Fibroblast of skin of abdomen (primary cell): Measurements from ENCODE around the gene TPCN2.

ENCODE experiments used
- DNase-seq: peaks from one replicate; pipeline ENCODE4 v3.0.0-alpha.2; 2013

The TPCN2 gene

DNA sequence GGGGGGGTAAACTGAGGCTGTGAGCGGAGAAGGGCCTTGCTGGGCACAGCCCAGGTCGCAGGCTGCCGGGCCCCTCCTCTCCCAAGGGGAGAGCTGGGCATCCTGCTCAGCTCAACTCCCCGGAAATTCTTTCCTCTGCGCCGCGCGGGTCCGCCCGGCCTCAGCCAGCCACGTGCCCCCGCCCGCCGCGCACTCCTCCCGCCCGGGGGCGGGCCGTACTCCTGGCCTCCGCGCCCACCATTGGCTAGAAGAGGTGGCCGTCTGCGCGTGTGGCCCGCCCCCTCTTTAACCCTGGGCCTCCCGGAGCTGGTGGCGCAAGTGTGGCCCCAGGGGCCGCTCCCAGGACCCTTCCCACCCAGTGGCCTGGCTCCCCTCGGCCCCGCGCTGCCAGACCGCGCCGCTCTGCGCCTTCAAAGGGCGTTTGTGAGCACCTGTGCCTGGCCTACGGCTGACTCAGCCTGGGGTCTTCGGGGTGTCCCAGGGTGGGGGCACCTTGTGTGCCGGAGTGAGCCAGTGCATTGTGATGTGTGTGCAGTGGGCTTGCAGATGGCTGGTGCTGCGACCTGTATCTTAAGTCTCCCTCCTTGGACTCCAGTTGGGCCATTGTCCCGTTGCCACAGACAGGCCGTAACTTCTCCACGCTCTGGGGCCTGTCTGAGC is 37.6 kb upstream of the TPCN2 start:
- peak; percentile 86 for DNase-seq

DNA sequence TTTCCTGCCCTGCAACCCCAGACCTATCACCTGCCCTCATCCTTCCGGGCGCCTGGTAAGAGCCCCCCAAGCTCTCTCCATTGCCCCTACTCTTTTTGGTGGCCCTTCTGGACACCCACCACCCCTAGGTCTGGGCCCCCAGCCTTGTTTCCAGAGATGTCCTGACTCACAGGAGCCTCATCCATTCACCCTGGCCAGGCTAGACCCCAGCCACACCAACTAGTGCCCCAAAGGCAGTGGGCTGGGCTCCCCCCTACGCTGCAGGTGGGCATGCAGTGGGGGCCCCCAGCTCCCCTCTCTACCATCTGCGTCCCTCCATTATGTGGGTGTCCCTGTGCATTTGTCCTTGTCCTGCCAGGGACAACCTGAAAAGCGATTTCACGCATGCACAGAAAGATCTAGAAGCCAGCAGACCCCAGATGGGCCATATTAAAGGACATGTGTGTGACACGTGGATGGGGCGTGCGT is 37.1 kb upstream of the TPCN2 start:
- DNase-seq, result no peak

DNA sequence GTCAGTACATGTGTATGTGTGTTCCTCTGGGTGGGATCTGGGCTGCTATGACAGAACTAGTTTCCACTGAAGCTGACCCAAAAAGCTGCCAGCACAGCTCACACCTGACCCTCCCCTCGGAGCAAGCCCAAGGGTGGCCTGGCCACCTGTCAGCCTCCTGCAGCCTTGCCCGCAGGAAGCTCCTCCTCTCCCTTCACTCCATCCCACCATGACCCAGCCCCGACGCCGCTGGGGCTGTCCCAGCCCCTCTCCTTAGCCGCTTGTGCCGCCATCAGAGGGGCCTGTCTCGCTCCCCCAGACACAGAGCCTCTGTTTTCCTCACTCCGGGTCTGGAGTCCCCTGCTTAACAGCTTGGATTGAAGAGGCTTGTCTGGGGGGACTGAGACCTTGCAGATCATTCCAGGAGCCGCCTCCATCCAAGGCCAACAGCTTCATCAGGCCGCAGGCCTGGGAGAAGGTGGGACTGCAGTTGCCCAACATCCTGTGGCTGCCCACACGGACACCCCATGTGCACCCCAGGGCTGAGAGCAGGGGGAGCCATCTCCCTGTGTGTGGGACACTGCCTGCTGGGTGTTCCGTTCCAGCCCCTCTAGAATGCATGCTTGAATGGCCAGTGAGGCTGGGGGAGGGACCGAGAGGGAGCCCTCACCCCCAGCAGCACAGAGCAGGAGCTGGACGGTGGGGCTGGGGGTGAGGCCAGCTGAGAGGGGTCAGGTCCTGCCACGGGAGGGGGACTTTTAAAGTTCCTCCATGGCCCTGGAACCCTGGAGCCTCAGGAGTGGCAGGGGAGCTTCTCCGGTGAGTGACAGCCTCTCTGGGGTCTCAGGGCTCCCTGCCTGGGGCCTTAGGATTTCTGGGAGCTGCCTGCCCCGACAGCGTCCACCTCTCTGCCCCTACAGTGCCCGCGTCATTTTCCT is 36.4 kb upstream of the TPCN2 start:
- peak; percentile 39 for DNase-seq

DNA sequence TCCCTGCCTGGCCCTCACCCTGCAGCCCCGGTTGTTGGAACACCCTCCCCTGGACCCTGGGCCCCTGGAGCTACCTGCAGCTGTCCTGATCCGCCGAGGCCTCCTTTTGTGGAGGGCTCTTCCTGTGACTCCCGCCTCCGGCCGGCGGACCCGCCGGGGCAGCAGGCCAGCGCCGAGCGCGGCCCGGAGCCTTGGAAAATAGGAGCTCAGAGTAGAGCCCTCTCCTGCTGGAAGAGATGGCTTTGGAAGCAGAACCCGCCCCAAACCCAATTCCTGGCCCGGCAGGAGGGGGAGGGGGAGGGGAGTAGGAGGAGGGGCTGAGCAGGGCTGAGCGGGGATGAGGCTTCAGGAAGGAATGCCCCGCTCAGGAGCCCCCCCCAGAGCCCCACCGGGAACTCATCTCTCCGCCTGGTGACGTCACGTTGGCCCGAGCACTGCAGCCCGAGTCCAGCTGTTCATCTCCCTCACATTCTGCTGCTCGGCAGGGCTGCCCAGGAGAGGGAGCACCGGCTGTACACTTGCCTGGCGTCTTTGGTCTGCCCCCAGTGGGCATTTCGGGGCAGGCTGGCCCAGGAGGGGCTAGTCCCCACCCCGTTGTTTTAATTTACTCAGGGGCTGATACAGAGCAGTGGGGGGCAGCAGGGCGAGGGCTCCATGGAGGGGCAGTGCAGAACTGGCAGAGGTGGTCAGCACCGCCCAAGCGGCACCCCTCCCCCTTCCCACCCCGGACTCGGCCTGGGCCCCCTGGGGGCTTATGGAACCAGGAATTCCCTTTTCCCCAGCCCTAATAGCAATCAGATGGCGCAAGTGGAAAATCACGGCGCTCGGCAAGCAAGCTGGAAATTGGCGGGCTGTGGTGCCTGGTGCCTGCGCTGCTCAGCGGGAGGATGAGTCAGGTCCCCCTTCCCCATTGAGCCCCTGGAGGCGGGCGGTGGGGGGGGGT is 35.5 kb upstream of the TPCN2 start, which contains the start of gene MRGPRF:
Gene MRGPRF, minus strand, starts transcription at position 238 of the 943 bp plus-strand sequence. CDS start 3,345 bp downstream, outside the sequence.
- DNase-seq, result peak; percentile 92

DNA sequence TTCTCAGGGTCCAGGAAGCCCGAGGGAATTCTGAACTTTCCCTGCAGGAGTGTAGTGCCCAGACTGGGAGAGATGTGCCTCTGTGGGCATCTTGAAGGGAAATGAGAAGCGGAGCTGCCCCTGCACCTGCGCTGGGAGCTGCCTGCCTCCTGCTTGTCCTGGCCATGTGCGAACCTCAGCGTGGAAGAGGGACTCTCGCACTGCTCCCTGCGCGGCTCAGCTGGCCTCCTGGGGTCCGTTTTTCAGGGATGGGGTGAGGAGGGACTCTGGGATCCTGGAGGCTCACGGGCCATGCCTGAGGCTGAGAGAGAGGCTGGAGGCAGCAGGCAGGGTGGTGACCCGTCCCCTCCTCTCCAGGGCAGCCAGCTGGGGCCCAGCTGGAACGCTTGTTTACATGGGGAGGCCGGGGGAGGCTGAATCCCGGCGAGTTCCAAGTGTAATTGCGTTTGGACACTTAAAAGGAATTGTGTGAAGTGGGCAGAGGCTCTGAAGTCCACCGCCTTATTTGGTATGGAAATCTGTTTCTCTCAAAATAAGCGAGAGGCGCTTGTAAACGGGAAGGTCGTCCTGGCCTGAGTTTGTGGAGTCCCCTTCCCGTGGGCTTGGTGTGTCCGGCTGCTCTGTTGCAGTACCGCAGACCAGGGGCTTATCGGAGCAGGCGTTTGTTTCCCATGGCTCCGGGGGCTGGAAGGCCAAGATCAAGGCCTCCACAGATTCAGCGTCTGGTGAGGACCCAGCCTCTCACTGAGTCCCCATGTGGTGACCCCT is 34.5 kb upstream of the TPCN2 start:
- peak; percentile 38 for DNase-seq

GRCh38 chr11:69014898-69015549 is 33.7 kb upstream of the TPCN2 start:
- DNase-seq, result no peak

GRCh38 chr11:69017951-69018350 is 30.8 kb upstream of the TPCN2 start:
- no peak for DNase-seq

DNA sequence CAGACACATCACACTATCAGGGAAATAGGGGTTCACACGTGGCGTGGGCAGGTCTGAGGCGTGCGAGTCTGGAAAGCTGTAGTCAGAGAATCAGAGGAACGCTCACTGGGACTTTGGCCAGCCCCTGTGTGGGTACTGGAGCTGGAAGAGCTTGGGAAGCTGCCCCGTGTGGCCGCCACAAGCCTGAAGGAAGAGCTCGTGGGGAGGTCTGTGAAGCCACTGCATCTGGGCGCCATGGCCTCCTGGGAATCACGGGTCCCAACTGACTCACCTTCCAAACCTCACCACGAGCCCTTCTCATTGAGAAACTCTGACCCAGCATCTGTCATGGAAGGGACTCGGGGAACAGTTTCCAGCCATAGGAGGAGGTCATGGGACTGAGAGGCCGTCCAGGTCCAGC is 29.8 kb upstream of the TPCN2 start:
- peak; percentile 66 for DNase-seq

- no peak for DNase-seq
Measured at GRCh38 chr11:69022260-69022659, 26.5 kb upstream of the TPCN2 start.

- DNase-seq, result no peak
Measured at GRCh38 chr11:69024509-69024908, 24.2 kb upstream of the TPCN2 start.

- no peak for DNase-seq
Measured at GRCh38 chr11:69027704-69028372, 20.9 kb upstream of the TPCN2 start.

DNA sequence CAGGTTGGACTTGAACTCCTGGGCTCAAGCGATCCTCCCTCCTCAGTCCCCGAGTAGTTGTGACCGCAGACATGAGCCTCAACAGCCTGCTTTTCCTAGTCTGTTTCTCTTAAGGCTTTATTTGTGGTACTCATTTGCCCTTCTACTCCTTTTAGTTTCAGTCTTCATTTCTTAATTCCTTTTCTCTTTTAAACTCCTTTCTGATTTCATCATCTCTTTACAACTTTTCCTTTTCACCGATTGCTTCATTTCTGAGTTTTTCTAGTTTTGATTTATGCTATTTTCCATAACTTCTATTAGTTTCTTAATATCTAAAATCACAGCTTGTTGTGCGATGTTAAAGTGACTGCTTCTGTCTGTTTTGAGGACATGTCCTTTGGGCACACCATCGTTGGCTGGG is 18.4 kb upstream of the TPCN2 start:
- no peak for DNase-seq

DNA sequence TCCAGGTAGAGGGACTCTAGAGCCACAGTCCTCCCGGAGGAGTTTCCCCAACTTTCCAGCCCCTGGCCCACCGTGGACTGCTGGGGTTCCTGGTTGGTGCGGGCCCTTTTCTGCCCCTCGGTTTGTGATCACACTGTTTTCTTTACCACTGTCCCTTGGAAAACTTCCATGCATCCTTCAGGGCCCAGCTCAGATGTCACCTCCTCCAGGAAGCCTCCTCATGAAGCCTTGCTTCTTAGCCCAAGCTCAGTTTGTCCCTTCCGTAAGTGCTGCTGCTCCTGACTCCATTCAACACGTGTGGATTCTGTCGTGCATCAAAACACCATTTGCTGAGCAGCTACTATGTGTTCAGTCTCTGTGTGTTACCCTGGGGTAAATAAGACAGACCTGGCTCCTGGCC is 15.9 kb upstream of the TPCN2 start:
- no peak for DNase-seq

DNA sequence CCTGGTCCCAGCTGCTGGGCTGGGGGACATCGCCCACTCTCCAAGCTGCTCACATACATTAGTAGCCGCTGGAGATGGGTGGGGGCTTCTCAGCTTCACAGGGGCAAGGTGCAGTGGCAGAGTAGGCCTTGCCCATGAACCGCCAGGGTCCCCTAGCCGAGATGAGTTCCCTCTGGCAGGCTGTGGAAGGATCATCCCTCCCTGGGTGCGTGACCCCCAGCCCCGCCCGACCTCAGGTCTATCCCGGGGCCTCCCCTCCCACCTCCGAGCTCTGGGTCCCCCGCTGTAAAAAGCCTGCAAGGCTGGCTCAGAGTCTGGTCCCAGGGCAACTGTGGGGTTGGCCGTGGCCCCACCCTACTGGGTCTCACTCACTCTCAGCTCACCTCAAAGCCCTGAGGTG is 15.3 kb upstream of the TPCN2 start:
- DNase-seq, result no peak

DNA sequence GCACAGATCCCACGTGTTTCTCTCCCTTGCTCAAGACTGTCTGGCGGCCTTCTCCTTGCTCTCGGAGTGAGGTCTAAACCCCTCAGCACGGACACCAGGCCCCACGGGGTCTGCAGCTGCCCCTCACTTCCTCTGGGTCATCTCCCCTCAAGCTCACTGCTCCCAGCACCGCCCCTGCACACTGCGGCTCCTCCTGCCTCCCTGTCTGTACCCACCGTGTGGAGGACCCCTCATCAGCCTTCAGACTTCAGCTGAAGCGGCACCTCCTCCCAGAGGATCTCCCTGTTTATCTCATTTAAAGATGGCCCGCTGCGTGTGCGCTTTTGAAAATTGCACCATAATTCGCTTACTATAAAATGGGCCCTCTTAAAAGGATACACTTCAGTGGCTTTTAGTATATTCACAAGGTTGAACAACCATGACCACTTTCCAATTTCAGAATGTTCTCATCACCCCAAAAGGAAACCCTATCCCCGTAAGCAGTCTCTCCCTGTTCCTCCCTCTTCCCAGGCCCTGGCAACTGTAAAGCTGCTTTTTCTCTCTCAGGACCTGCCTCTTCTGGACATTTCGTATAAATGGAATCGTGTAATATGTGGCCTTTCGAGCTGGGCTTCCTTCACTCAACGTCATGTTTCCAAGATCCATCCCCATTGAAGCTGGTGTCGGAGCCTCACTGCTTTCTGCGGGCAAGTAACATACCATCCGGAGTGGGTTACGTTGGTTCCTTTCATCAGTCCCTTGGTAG is 14.4 kb upstream of the TPCN2 start:
- no peak for DNase-seq

GRCh38 chr11:69035150-69035945 is 13.4 kb upstream of the TPCN2 start:
- DNase-seq, result no peak

GRCh38 chr11:69035946-69036340 is 12.8 kb upstream of the TPCN2 start:
- peak; percentile 36 for DNase-seq

- DNase-seq, result no peak
Measured at GRCh38 chr11:69037074-69037473, 11.7 kb upstream of the TPCN2 start.

- DNase-seq, result no peak
Measured at GRCh38 chr11:69037544-69037943, 11.2 kb upstream of the TPCN2 start.
